ENCODE data around the gene FAM124A.

DNA sequence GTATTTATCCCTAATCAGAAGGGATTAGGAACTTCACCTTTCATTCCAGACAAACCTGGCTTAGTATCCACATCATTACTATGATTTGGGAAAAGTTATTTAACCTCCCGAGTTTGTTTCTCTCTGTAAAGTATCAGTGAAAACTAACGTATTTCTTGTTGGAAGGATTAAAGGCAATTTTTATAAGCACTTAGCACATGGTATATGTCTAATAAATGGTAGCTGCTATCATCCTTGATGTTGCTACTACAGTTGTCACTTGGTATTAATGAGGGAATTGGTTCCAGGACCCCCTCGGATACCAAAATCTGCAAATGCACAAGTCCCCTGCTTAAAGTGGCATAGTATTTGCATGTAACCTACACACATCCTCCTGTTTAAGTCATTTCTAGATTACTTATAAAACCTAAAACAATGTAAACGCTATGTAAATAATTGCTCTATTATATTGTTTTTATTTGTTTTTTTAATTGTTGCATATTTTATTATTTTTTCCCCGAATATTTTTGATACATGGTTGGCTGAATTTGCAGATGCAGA, 42.7 kb upstream of the FAM124A start:
- TF ChIP-seq EZH2 (IDR thresholded peaks at IDR 0.05; ENCODE audit: low read length, missing control alignments), result no peak
- TF ChIP-seq, protein P1, sequence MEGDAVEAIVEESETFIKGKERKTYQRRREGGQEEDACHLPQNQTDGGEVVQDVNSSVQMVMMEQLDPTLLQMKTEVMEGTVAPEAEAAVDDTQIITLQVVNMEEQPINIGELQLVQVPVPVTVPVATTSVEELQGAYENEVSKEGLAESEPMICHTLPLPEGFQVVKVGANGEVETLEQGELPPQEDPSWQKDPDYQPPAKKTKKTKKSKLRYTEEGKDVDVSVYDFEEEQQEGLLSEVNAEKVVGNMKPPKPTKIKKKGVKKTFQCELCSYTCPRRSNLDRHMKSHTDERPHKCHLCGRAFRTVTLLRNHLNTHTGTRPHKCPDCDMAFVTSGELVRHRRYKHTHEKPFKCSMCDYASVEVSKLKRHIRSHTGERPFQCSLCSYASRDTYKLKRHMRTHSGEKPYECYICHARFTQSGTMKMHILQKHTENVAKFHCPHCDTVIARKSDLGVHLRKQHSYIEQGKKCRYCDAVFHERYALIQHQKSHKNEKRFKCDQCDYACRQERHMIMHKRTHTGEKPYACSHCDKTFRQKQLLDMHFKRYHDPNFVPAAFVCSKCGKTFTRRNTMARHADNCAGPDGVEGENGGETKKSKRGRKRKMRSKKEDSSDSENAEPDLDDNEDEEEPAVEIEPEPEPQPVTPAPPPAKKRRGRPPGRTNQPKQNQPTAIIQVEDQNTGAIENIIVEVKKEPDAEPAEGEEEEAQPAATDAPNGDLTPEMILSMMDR (conservative IDR thresholded peaks at IDR 0.05 in 1 of 2, IDR thresholded peaks at IDR 0.05 in 1 of 2; ENCODE audit: low read depth in 1 of 2, low read length in 2 of 2), result no peak

All from fibroblast of lung (primary cell).